HepG2 (cell line): Measurements from ENCODE around the gene FGFR3. TPM values are rescaled to one million over a fixed set of nuclear protein-coding genes. Genes with fewer than 3 reads are reported as not detected.
A peak's percentile ranks its signal among the peaks of the same experiment; 100 is the strongest.

Experiments used
- ATF7-NPFF ChIP-seq: sonication (generic); formaldehyde crosslinking; IDR thresholded peaks from 2 replicates; pipeline ENCODE4 v1.8.1; 2023; ENCODE audit warnings: mild to moderate bottlenecking, low read depth, missing genetic modification reagents, moderate library complexity
- CCAR2 ChIP-seq: fragments of 200-400 bp; formaldehyde crosslinking; optimal IDR thresholded peaks from 2 replicates; pipeline ENCODE3; 2018; ENCODE audit warnings: low read depth, mild to moderate bottlenecking, low read length, moderate library complexity
- DMAP1 ChIP-seq: IDR thresholded peaks from 2 replicates; pipeline ENCODE4 v1.6.1; 2016
- EP300 ChIP-seq, 3 experiments: sonication (generic) in 1 of 3; formaldehyde crosslinking in 1 of 3; IDR thresholded peaks; 2 replicates each; pipeline versions ENCODE4 v1.5.1 to v1.6.1; 2011 to 2020; ENCODE audit warnings: low read depth in 2 of 3, low read length in 2 of 3, borderline replicate concordance in 1 of 3, improper control_type of control experiment in 1 of 3, mild to moderate bottlenecking in 1 of 3, missing genetic modification reagents in 1 of 3, moderate library complexity in 1 of 3
- HES4 ChIP-seq: sonication (generic); formaldehyde crosslinking; IDR thresholded peaks from 2 replicates; pipeline ENCODE4 v1.9.0; 2021; ENCODE audit warnings: mild to moderate bottlenecking, missing genetic modification reagents, borderline replicate concordance
- KLF6 ChIP-seq: IDR thresholded peaks from 2 replicates; pipeline ENCODE4 v1.8.0; 2016; ENCODE audit warnings: missing biosample characterization, missing genetic modification reagents
- NR2F2 ChIP-seq: IDR thresholded peaks from 2 replicates; pipeline ENCODE4 v1.6.1; 2012; ENCODE audit warnings: low read depth, inconsistent platforms, borderline replicate concordance
- NRL ChIP-seq: sonication (generic); formaldehyde crosslinking; IDR thresholded peaks from 2 replicates; pipeline ENCODE4 v1.5.0; 2020; ENCODE audit warnings: missing genetic modification reagents, mild to moderate bottlenecking, moderate library complexity, borderline replicate concordance
- RFX5 ChIP-seq: IDR thresholded peaks from 2 replicates; pipeline ENCODE4 v1.6.1; 2011; ENCODE audit warnings: low read depth, low read length, improper control_type of control experiment
- SATB2 ChIP-seq: sonication (generic); formaldehyde crosslinking; IDR thresholded peaks from 2 replicates; pipeline ENCODE4 v1.5.0; 2020; ENCODE audit warnings: missing genetic modification reagents
- SRSF1 ChIP-seq: fragments of 200-400 bp; formaldehyde crosslinking; optimal IDR thresholded peaks from 2 replicates; pipeline ENCODE3; 2017; ENCODE audit warnings: mild to moderate bottlenecking, low read depth, low read length, moderate library complexity
- YEATS4 ChIP-seq: sonication (generic); formaldehyde crosslinking; IDR thresholded peaks from 2 replicates; pipeline ENCODE4 v1.4.0; 2020; ENCODE audit warnings: missing genetic modification reagents, borderline replicate concordance
- ZBTB7A ChIP-seq: sonication (generic); formaldehyde crosslinking; IDR thresholded peaks from 2 replicates; pipeline ENCODE4 v1.8.0; 2022; ENCODE audit warnings: mild to moderate bottlenecking, missing genetic modification reagents
- ZNF652 ChIP-seq: IDR thresholded peaks from 2 replicates; pipeline ENCODE4 v1.6.1; 2016; ENCODE audit warnings: low read depth, borderline replicate concordance
- ZSCAN9 ChIP-seq: IDR thresholded peaks from 2 replicates; pipeline ENCODE4 v1.6.1; 2016; ENCODE audit warnings: borderline replicate concordance
- ZZZ3 ChIP-seq: sonication (generic); formaldehyde crosslinking; IDR thresholded peaks from 2 replicates; pipeline ENCODE4 v1.4.0; 2020; ENCODE audit warnings: missing genetic modification reagents, mild to moderate bottlenecking, borderline replicate concordance
- polyA plus RNA-seq, 8 experiments: library from polyadenylated mRNA; depleted of rRNA in 3 of 8; stranded (reverse) in 7 of 8; unstranded in 1 of 8; fragments of >200 nt; fragmentation: Illumina TruSeq in 4 of 8; extraction: Trizol in 4 of 8; gene quantifications; 2 replicates each; pipeline versions ENCODE4 v1.2.1 to v1.2.3, GENCODE V29; 2011 to 2016; ENCODE audit warnings: low read depth in 4 of 8, missing spikeins in 1 of 8, mixed read lengths in 1 of 8; ENCODE audit not compliant: insufficient read depth in 1 of 8
- total RNA-seq, 5 experiments: library from RNA; depleted of rRNA; stranded (reverse); fragments of >200 nt; fragmentation: Illumina TruSeq; extraction: Trizol; gene quantifications; 2 replicates each; pipeline ENCODE4 v1.2.3, GENCODE V29; 2016; ENCODE audit warnings: low read depth in 1 of 5
- TF ChIP-seq, protein P1 (sequence below): sonication (generic); formaldehyde crosslinking; IDR thresholded peaks from 2 replicates; pipeline ENCODE4 v1.4.0; 2020; ENCODE audit warnings: missing genetic modification reagents, borderline replicate concordance
- TF ChIP-seq, protein P2 (sequence below): fragments of 450-650 bp; IDR thresholded peaks from 2 replicates; pipeline ENCODE4 v1.6.1; 2016
- TF ChIP-seq, protein P3 (sequence below): IDR thresholded peaks from 2 replicates; pipeline ENCODE4 v1.6.1; 2016; ENCODE audit warnings: low read depth
- TF ChIP-seq, protein P4 (sequence below): sonication (generic); formaldehyde crosslinking; IDR thresholded peaks from 2 replicates; pipeline ENCODE4 v1.8.1; 2023; ENCODE audit warnings: missing genetic modification reagents, inconsistent platforms, borderline replicate concordance

The FGFR3 gene
- total and polyA plus RNA-seq, 2 of the 13 experiments (the other 11 are each of a cell fraction or from before 2014, with no cell fraction given) = 103 to 109 TPM

GRCh38 chr4:1768367-1769034, 24.6 kb upstream of the FGFR3 start (continued):
- TF ChIP-seq ZNF652 (CRISPR knock-in tag) (no peak), KLF6 (no peak), NR2F2 (no peak), CCAR2 (no peak), ZBTB7A (CRISPR knock-in tag) (peak; percentile 66), ATF7-NPFF (CRISPR knock-in tag) (0 out of 2 replicates have a peak, but pooled peaks have one; percentile 34), YEATS4 (no peak), NRL (CRISPR knock-in tag) (peak; percentile 38; the same call in 1 of the 2 replicates), ZZZ3 (CRISPR knock-in tag) (no peak), EP300 (IDR thresholded peaks at IDR 0.05; ENCODE audit: low read depth in 2 of 2, low read length in 2 of 2) (0 out of 4 replicates have a peak, but pooled peaks of 1 of the 2 experiments have one; percentile 47), EP300 (CRISPR knock-in tag; IDR thresholded peaks at IDR 0.05; ENCODE audit: borderline replicate concordance) (no peak; the same call in 1 of the 2 replicates), ZSCAN9 (no peak), RFX5 (no peak), SRSF1 (no peak), SATB2 (CRISPR knock-in tag) (no peak), DMAP1 (CRISPR knock-in tag) (no peak), HES4 (CRISPR knock-in tag) (peak; percentile 93; the same call in 1 of the 2 replicates)
- TF ChIP-seq, protein P1, sequence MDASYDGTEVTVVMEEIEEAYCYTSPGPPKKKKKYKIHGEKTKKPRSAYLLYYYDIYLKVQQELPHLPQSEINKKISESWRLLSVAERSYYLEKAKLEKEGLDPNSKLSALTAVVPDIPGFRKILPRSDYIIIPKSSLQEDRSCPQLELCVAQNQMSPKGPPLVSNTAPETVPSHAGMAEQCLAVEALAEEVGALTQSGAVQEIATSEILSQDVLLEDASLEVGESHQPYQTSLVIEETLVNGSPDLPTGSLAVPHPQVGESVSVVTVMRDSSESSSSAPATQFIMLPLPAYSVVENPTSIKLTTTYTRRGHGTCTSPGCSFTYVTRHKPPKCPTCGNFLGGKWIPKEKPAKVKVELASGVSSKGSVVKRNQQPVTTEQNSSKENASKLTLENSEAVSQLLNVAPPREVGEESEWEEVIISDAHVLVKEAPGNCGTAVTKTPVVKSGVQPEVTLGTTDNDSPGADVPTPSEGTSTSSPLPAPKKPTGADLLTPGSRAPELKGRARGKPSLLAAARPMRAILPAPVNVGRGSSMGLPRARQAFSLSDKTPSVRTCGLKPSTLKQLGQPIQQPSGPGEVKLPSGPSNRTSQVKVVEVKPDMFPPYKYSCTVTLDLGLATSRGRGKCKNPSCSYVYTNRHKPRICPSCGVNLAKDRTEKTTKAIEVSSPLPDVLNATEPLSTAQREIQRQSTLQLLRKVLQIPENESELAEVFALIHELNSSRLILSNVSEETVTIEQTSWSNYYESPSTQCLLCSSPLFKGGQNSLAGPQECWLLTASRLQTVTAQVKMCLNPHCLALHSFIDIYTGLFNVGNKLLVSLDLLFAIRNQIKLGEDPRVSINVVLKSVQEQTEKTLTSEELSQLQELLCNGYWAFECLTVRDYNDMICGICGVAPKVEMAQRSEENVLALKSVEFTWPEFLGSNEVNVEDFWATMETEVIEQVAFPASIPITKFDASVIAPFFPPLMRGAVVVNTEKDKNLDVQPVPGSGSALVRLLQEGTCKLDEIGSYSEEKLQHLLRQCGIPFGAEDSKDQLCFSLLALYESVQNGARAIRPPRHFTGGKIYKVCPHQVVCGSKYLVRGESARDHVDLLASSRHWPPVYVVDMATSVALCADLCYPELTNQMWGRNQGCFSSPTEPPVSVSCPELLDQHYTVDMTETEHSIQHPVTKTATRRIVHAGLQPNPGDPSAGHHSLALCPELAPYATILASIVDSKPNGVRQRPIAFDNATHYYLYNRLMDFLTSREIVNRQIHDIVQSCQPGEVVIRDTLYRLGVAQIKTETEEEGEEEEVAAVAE = no peak
- TF ChIP-seq, protein P2, sequence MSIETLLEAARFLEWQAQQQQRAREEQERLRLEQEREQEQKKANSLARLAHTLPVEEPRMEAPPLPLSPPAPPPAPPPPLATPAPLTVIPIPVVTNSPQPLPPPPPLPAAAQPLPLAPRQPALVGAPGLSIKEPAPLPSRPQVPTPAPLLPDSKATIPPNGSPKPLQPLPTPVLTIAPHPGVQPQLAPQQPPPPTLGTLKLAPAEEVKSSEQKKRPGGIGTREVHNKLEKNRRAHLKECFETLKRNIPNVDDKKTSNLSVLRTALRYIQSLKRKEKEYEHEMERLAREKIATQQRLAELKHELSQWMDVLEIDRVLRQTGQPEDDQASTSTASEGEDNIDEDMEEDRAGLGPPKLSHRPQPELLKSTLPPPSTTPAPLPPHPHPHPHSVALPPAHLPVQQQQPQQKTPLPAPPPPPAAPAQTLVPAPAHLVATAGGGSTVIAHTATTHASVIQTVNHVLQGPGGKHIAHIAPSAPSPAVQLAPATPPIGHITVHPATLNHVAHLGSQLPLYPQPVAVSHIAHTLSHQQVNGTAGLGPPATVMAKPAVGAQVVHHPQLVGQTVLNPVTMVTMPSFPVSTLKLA = no peak
- TF ChIP-seq, protein P3, sequence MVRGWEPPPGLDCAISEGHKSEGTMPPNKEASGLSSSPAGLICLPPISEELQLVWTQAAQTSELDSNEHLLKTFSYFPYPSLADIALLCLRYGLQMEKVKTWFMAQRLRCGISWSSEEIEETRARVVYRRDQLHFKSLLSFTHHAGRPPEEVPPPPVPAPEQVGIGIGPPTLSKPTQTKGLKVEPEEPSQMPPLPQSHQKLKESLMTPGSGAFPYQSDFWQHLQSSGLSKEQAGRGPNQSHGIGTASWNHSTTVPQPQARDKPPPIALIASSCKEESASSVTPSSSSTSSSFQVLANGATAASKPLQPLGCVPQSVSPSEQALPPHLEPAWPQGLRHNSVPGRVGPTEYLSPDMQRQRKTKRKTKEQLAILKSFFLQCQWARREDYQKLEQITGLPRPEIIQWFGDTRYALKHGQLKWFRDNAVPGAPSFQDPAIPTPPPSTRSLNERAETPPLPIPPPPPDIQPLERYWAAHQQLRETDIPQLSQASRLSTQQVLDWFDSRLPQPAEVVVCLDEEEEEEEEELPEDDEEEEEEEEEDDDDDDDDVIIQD (CRISPR knock-in tag) = no peak
- TF ChIP-seq, protein P4, sequence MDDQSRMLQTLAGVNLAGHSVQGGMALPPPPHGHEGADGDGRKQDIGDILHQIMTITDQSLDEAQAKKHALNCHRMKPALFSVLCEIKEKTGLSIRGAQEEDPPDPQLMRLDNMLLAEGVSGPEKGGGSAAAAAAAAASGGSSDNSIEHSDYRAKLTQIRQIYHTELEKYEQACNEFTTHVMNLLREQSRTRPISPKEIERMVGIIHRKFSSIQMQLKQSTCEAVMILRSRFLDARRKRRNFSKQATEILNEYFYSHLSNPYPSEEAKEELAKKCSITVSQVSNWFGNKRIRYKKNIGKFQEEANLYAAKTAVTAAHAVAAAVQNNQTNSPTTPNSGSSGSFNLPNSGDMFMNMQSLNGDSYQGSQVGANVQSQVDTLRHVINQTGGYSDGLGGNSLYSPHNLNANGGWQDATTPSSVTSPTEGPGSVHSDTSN = no peak
